ENCODE measurements around the gene NCS1.

NCS1 gene

GRCh38 chr9:130192382-130192999 lies 20.3 kb downstream of the NCS1 start:
- DNase-seq (ENCODE audit: insufficient read length, low spot score) (no peak), FAIRE-seq (no peak)

DNA sequence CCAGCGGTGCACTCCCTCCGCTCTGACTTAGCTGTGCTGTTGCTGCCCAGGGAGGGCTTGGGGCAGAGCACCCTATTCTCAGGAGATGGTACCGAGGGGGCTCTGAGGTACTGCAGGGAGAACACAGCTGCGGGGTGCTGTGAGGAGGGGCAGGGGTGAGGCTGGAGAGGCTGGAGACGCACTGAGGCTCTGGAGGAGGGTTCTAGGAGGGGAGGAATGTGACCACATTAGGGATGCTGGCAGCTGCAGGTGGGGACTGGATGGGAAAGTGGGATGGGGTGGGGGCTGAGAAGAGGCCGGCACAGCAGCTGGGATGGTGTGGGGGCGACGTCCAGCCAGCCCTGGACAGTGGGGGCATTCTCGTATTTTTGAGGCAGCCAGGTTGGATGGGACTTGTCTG lies 20.9 kb downstream of the NCS1 start:
- FAIRE-seq (no peak), DNase-seq (ENCODE audit: insufficient read length, low spot score) (no peak)

DNA sequence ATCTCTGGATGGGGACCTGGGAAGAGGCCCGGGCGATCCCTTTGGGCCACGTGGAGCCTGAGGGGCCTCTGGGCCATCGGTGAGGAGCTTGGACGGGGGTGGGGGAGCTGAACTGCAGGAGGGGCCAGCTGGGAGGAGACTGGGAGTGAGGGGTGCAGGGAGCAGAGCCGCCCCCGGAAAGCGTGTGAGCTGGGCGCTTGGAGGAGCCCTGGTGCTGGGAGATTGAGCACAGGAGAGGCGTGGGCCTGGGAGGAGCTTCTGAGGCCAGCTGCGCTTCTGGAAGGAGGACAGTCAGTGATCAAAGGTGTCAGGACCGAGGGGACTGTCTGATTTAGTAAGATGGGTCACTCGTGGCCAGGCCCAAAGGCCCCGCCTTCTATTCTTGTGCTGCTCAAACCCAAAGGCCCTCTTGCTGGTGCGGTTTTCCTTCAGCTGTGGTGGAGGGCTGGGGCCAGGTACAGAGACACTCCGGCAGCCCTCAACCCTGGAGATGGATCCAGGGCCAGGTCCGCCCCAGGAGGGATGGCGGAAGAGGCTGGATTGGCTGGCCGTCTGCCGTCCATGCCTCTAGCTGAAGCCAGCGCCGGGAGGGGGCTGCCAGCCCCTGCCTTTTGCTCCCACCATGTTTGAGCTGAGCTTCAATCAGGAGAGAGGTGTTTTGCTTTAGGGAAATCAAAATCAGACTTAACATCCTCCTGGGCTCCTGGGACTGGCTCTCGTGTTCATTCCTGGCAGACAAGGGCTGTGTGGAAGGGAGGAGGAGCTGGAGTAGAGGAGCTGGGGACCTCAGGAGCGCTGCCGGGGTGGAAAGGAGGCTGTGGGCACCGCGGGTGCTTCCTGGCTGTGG lies 21.6 kb downstream of the NCS1 start:
- no peak for DNase-seq (ENCODE audit: insufficient read length, low spot score)
- FAIRE-seq = no peak

GRCh38 chr9:130194378-130194932 lies 22.3 kb downstream of the NCS1 start:
- DNase-seq (ENCODE audit: insufficient read length, low spot score) (no peak), FAIRE-seq (no peak)

DNA sequence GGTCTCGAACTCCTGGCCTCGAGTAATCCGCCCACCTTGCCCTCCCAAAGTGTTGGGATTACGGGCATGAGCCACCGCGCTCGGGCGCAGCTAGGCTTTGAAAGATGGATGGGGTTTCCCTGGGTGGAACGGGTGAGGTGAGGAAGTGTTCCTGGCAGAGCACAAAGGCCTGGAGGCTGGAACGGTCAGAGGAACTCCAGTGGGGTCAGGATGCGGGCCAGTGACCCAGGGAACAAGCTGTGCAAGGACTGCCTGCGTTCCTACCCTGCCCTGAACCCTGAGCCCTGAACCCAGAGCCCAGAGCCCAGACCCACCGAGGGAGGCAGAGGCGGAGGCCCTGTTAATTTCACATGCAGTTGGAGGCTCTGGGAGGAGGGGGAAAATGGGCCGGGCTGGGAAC lies 23.4 kb downstream of the NCS1 start:
- FAIRE-seq = no peak
- DNase-seq (ENCODE audit: insufficient read length, low spot score) = no peak

GRCh38 chr9:130196643-130197042 lies 24.4 kb downstream of the NCS1 start:
- no peak for DNase-seq (ENCODE audit: insufficient read length, low spot score)
- FAIRE-seq = no peak

- DNase-seq (ENCODE audit: insufficient read length, low spot score) (no peak), FAIRE-seq (no peak)
Measured at GRCh38 chr9:130197386-130197785, 25.2 kb downstream of the NCS1 start.

DNA sequence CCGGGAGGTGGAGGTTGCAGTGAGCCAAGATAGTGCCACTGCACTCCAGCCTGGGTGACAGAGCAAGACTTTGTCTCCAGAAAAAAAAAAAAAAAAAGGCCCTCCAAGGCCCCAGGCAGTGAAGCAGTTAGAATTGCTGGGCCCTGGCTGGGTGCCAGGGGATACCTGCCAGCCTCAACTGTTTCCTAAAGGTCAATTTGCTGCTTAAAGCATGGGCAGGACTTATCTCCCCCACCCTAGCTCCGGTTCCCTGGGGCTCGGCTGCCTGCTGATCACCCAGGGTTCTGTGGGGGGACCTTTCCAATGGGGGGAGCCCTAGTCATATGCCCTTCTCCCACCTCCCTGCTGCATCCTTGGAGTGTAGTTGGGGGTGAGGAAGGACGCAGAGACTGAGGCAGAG lies 25.7 kb downstream of the NCS1 start:
- FAIRE-seq (no peak), DNase-seq (ENCODE audit: insufficient read length, low spot score) (no peak)

GRCh38 chr9:130198501-130199179 lies 26.4 kb downstream of the NCS1 start:
- DNase-seq (ENCODE audit: insufficient read length, low spot score) (no peak), FAIRE-seq (no peak)

DNA sequence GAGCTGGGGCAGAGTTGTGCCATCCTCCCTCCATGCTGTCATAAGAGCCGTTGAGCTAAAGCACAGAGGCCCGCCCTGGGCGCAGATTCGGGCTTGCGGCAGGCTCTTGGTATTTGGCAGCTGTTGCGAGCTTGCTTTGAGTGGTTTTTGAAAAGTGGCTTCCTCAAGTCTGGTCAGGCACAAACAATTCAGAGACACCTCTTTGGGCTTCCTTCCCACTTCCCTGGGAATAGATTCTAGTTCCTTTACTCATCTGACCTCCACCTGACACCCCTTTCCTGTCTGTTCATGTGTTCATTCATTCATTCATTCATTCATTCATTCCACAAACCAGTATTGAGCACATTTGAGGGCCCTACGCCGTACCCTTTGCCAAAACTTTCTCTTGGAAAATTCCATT lies 27.4 kb downstream of the NCS1 start:
- no peak for FAIRE-seq

GRCh38 chr9:130200038-130200849 lies 28.0 kb downstream of the NCS1 start:
- DNase-seq (ENCODE audit: insufficient read length, low spot score) = no peak
- no peak for FAIRE-seq

More for the DNA sequence above, 27.4 kb downstream of the NCS1 start:
- DNase-seq (ENCODE audit: insufficient read length, low spot score) = no peak

GRCh38 chr9:130201399-130201873 lies 29.2 kb downstream of the NCS1 start:
- DNase-seq (ENCODE audit: insufficient read length, low spot score) (no peak), FAIRE-seq (no peak)

GRCh38 chr9:130201974-130202373 lies 29.8 kb downstream of the NCS1 start:
- FAIRE-seq = no peak
- DNase-seq (ENCODE audit: insufficient read length, low spot score) = no peak

- FAIRE-seq (no peak), DNase-seq (ENCODE audit: insufficient read length, low spot score) (no peak)
Measured at GRCh38 chr9:130204341-130204740, 32.1 kb downstream of the NCS1 start.

DNA sequence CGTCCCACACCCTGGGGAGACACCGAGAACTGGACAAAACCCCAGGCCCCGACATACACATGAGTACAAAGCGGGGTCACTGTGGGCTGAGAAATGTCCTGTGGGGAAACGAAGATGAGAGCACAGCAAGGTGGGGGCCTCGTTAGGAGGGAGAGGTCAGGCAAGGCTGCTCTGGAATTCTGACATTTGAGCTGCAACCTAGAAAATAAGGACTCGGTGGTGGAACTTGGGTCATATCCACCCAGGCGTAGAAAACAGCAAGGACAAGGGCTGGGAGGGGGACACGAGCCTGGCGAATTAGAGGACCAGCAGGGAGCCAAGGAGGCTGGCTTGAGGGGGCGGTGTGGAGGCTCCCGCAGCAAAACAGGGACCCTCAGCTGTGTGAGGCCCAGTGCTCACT lies 32.8 kb downstream of the NCS1 start:
- DNase-seq (ENCODE audit: insufficient read length, low spot score) (no peak), FAIRE-seq (no peak)

DNA sequence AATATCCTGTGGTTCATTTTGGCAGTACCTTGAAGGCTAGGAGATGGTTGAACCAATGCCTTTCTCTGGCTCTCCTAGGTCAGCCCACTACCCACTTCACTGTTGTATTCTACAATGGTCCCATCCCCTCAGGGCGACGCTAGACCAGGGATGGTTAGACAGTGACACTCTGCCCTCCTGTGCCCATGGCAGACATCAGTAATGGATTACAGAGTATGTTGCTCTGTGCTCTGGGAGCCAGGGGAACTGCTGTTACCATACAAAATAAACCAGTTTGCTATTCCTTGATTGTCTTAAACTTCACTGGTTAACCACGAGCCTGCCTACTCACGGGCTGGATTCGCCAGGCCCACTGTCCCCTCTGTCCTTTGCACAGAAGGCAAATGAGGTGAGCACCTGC lies 33.7 kb downstream of the NCS1 start:
- no peak for DNase-seq (ENCODE audit: insufficient read length, low spot score)
- no peak for FAIRE-seq

DNA sequence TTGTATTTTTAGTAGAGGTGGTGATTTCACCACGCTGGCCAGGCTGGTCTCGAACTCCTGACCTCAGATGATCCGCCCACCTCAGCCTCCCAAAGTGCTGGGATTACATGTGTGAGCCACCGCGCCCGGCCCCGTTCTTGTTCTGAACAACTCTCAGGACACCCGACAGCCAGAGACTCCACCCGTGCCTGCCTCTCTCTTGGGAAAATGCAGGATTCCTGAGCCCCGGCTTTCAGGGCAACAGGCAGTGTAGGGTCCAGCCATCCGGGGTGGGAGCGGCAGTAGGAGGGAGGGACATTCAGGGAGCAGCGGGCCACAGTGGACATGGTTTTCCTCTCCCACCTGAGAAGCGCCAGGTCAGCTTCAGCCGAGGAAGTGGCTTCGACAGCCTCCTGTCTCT lies 34.4 kb downstream of the NCS1 start:
- DNase-seq (ENCODE audit: insufficient read length, low spot score) (no peak), FAIRE-seq (no peak)

- FAIRE-seq (no peak), DNase-seq (ENCODE audit: insufficient read length, low spot score) (no peak)
Measured at GRCh38 chr9:130207241-130207992, 35.2 kb downstream of the NCS1 start.

- no peak for FAIRE-seq
- no peak for DNase-seq (ENCODE audit: insufficient read length, low spot score)
Measured at GRCh38 chr9:130208600-130209347, 36.6 kb downstream of the NCS1 start.

Data from HTR-8/SVneo (cell line).